Body of pancreas (tissue), 4 donors: ENCODE measurements around the gene CREG2. TPM values are rescaled to one million over a fixed set of nuclear protein-coding genes. Genes with fewer than 3 reads are reported as not detected.
A peak's percentile ranks its signal among the peaks of the same experiment; 100 is the strongest.

ENCODE experiments used
- ATAC-seq: fragments of 150-250 bp; one replicate; pipeline ENCODE4 v1.9.1; 2016
- DNase-seq, 4 donors: peaks; one replicate each; pipeline ENCODE4 v3.0.0-alpha.2; 2019
- H3K27ac ChIP-seq, 4 donors: fragments of 200-600 bp; sonication (generic); 1 replicate in 3 of 4; 2 replicates in 1 of 4; pipeline versions ENCODE4 v1.5.1 to v1.6.1; 2016 to 2019; ENCODE audit warnings: mild to moderate bottlenecking in 1 of 4, mixed read lengths in 1 of 4, moderate library complexity in 1 of 4
- H3K27me3 ChIP-seq, 2 donors: fragments of 200-600 bp; sonication (generic); one replicate each; pipeline ENCODE4 v1.6.0; 2016; ENCODE audit warnings: mild to moderate bottlenecking in 1 of 2
- H3K36me3 ChIP-seq, 2 donors: fragments of 200-600 bp; sonication (generic); replicated peaks in 1 of 2; 2 replicates each; pipeline ENCODE4 v1.5.1; 2016; ENCODE audit warnings: low read depth in 2 of 2; ENCODE audit not compliant: insufficient read depth in 1 of 2
- H3K4me1 ChIP-seq: fragments of 200-600 bp; sonication (generic); one replicate; pipeline ENCODE4 v1.6.0; 2016
- H3K4me3 ChIP-seq, 2 donors: fragments of 200-600 bp; sonication (generic); 1 replicate in 1 of 2; 2 replicates in 1 of 2; pipeline ENCODE4 v1.5.1; 2016 to 2019
- H3K9me3 ChIP-seq, 3 donors: fragments of 200-600 bp; sonication (generic); 1 replicate in 2 of 3; 2 replicates in 1 of 3; pipeline ENCODE4 v1.5.1; 2016
- POLR2A ChIP-seq, 3 donors: fragments of 450-650 bp; IDR thresholded peaks; one replicate each; pipeline ENCODE4 v1.6.1; 2016; ENCODE audit warnings: antibody characterized with exemption in 3 of 3, mild to moderate bottlenecking in 2 of 3
- WGBS, 2 donors: methylation state at CpG; one replicate each; pipeline ENCODE4 v1.1.5; 2017; 5-methylcytosine and 5-hydroxymethylcytosine counted together
- intact Hi-C: fragments of 100-400 bp; cut with DNase I; formaldehyde crosslinking; loops from one replicate; pipeline ENCODE4 v1.15.1; 2023
- total RNA-seq, 2 donors: library from RNA; depleted of rRNA; stranded (reverse); fragments of >200 nt; gene quantifications; one replicate each; pipeline ENCODE4 v1.1.0, GENCODE V29; 2016
- TF ChIP-seq, protein P1 (sequence below), 7 experiments: fragments of 450-650 bp in 4 of 7; fragments of 200-600 bp in 3 of 7; sonication (generic) in 3 of 7; IDR thresholded peaks; one replicate each; pipeline ENCODE4 v1.5.1; 2016 to 2019; ENCODE audit warnings: antibody characterized with exemption in 7 of 7

Gene CREG2
- total RNA-seq, 2 donors from 2014 or later = not detected

DNA sequence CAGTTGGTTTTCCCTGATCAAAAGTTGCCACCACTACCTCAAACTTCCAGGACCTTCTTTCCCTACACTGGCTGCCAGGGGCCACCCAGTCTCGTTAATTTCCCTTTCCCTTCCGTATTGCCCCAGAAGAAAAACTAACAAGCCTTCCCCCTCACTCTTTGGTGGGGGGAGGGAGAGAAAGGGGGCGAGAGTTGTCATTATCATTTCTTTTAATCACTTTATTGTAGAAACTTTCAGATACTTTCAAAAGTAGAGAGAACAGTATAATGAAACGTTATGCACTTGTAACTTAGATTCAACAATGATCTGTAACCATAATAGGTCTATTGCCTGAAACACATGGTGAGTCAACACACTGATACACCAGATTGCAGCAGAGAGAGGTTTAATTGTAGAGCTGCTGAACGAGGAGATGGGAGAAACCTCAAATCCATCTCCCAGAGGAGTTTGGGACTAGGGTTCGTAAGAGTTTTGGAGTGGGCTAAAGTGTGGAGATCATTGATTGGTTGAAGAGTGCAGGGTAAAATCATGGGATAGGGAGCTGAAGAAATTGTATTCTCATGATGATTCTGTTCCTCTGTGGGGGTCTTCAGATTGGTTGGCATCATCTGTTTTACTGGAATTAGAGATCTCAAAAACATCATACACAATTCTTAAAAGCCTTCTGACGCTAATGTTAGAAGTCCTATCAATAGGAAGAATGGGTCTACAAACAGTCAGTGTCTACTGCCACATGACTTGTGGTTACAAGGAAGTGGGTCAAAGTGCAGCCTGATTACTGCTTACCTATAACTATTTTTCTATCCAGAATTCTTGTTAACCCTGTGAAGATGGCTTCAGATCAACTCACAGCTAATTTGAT is 76.2 kb downstream of the CREG2 start:
- no peak overlapping the region for H3K4me3 ChIP-seq
- H3K4me1 ChIP-seq = peaks cover 34% of the 10 kb centered on the region
- no peaks in the 10 kb centered on the region for H3K9me3 ChIP-seq
- no peaks in the 10 kb centered on the region for H3K36me3 ChIP-seq
- DNase-seq (peak in 2 of 4 donors; percentile 48 to 53), ATAC-seq (no peak)
- no peak for TF ChIP-seq POLR2A (IDR thresholded peaks at IDR 0.05)
- TF ChIP-seq, protein P1, sequence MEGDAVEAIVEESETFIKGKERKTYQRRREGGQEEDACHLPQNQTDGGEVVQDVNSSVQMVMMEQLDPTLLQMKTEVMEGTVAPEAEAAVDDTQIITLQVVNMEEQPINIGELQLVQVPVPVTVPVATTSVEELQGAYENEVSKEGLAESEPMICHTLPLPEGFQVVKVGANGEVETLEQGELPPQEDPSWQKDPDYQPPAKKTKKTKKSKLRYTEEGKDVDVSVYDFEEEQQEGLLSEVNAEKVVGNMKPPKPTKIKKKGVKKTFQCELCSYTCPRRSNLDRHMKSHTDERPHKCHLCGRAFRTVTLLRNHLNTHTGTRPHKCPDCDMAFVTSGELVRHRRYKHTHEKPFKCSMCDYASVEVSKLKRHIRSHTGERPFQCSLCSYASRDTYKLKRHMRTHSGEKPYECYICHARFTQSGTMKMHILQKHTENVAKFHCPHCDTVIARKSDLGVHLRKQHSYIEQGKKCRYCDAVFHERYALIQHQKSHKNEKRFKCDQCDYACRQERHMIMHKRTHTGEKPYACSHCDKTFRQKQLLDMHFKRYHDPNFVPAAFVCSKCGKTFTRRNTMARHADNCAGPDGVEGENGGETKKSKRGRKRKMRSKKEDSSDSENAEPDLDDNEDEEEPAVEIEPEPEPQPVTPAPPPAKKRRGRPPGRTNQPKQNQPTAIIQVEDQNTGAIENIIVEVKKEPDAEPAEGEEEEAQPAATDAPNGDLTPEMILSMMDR (IDR thresholded peaks at IDR 0.05) = no peak
- no peaks in the 10 kb centered on the region for H3K27me3 ChIP-seq
- intact Hi-C loops = no loop called here
- peak overlapping the region; percentile 37 to 71 (median 47) for H3K27ac ChIP-seq
- WGBS, 2 donors = 63 to 68% methylated on average over 7 of the region's 7 CpGs

- ATAC-seq (no peak), DNase-seq (no peak)
- Histone ChIP-seq H3K4me1 (peaks cover 42% of the 10 kb centered on the region), H3K36me3 (no peaks in the 10 kb centered on the region), H3K27ac (peak overlapping the region in 1 of 4 donors; percentile 93), H3K27me3 (no peaks in the 10 kb centered on the region), H3K4me3 (no peak overlapping the region), H3K9me3 (no peaks in the 10 kb centered on the region)
- intact Hi-C loops = no loop called here
- 75 to 83% methylated on average over 10 of the region's 10 CpGs for WGBS, 2 donors
- TF ChIP-seq POLR2A (IDR thresholded peaks at IDR 0.05) = no peak
- TF ChIP-seq, protein P1 (IDR thresholded peaks at IDR 0.05) = no peak
Measured at GRCh38 chr2:101310090-101310833, 77.0 kb downstream of the CREG2 start.

DNA sequence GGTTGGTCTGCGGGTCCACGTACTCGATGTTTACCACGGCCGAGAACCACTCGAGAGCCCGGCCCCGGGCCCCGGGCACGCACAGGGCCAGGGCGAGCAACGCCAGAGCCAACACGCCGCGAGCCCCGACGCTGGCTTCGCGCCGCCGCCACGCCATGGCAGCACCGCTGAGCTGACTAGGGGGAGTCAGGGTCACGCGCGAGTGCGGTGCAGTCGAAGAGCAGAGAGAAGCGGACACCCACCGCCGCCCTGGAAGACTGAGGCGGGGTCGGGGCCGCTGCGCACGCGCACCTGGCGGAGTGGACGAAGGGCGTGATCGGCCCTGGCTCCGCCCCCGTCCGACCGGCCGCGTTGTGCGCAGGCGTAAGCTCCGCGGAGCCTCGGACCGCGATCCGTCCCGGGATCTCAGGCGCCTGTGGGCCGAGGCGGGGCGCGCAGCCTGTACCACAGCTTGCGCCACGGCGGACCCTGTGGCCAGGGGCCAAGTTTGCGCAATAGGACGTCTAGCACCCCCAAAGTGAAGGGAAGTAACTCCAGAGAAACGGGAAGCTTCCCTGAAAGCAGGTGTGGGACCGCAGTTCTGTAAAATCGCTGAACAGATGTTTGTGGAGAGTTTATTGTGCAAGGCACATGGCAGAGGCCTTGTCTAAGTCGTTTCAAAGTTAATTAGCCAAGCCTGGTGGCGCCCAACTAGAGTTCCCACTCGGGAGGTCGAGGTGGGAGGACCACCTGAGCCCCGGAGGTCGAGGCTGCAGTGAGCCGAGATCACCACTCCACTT is 78.7 kb downstream of the CREG2 start, which contains the start of gene RNF149:
Gene RNF149 (minus strand): TSS at position 270 of the 779 bp plus-strand sequence. CDS start 113 bp downstream, at position 157.
- Histone ChIP-seq H3K36me3 (no peaks in the 10 kb centered on the region), H3K27me3 (no peaks in the 10 kb centered on the region), H3K9me3 (no peaks in the 10 kb centered on the region), H3K4me3 (peak within 1 kb of the TSS; percentile 73 to 86), H3K27ac (peak within 1 kb of the TSS; percentile 58 to 93 (median 88)), H3K4me1 (peaks cover 57% of the 10 kb centered on the region)
- intact Hi-C loops = no loop called here
- peak; percentile 93 for ATAC-seq
- TF ChIP-seq POLR2A (IDR thresholded peaks at IDR 0.05) = peak; percentile 83 to 92 (median 89)
- TF ChIP-seq, protein P1 (IDR thresholded peaks at IDR 0.05) = peak in 4 of 7 experiments; percentile 23 to 38 (median 31)
- DNase-seq = peak; percentile 93 to 94 (median 94)
- 2 to 22% methylated on average over 10 to 76 of the region's 76 CpGs for WGBS, 2 donors

GRCh38 chr2:101307950-101308431 is 79.3 kb downstream of the CREG2 start:
- ATAC-seq (peak; percentile 2), DNase-seq (peak; percentile 26 to 37 (median 32))
- WGBS, 2 donors = 1% methylated on average over 57 of the region's 57 CpGs; no CpG with 5 or more reads in 1 of the 2 donors
- H3K27me3 ChIP-seq = no peaks in the 10 kb centered on the region
- no peaks in the 10 kb centered on the region for H3K36me3 ChIP-seq
- intact Hi-C loops = no loop called here
- H3K27ac ChIP-seq = peak overlapping the region; percentile 58 to 93 (median 88)
- no peak for TF ChIP-seq POLR2A (IDR thresholded peaks at IDR 0.05)
- TF ChIP-seq, protein P1 (IDR thresholded peaks at IDR 0.05) = no peak
- peak overlapping the region; percentile 73 to 86 for H3K4me3 ChIP-seq
- H3K4me1 ChIP-seq = peaks cover 60% of the 10 kb centered on the region
- no peaks in the 10 kb centered on the region for H3K9me3 ChIP-seq
